NK-92 treated with Interleukin-12 subunit alpha and Interleukin-12 subunit beta, amount 100 ng/mL, for 24 hours (cell line): ENCODE results near the gene STK33.

ENCODE experiments used
- DNase-seq: peaks from one replicate; lab custom pipeline; 2025; lab: John Stamatoyannopoulos, UW

STK33 gene

GRCh38 chr11:8373519-8374432 lies 220.3 kb downstream of the STK33 start:
- no peak for DNase-seq

- DNase-seq = no peak
These were observed 221.2 kb downstream of the STK33 start for GRCh38 chr11:8372641-8373381.

GRCh38 chr11:8371516-8371884 lies 222.5 kb downstream of the STK33 start:
- DNase-seq = no peak

- DNase-seq = no peak
These were observed 223.1 kb downstream of the STK33 start for GRCh38 chr11:8370812-8371515.

GRCh38 chr11:8369592-8370205 lies 224.3 kb downstream of the STK33 start:
- DNase-seq = no peak

GRCh38 chr11:8368772-8369171 lies 225.3 kb downstream of the STK33 start:
- DNase-seq = no peak

- DNase-seq = no peak
These were observed 225.8 kb downstream of the STK33 start for GRCh38 chr11:8368194-8368593.

DNA sequence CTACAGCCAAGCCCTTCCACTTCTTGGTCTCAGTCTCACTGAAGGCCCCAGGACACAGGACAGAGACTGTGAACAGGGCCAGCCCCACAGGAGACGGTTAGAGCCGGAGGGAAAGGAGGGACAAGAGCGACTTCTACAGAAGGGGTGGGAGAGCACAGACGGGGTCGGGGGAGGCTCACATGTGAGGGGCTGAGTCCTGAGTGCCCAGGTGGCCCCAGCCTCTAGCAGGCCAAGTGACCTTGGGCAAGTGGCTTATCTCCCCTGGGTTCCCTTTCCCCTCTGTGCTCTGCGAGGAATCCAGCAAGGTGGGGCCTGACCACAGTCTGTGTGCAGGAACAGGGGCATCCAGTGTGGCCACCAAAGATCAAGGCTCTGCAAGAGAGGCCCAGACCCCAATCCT lies 227.7 kb downstream of the STK33 start:
- DNase-seq = no peak

GRCh38 chr11:8365216-8365941 lies 228.6 kb downstream of the STK33 start:
- DNase-seq = no peak

DNA sequence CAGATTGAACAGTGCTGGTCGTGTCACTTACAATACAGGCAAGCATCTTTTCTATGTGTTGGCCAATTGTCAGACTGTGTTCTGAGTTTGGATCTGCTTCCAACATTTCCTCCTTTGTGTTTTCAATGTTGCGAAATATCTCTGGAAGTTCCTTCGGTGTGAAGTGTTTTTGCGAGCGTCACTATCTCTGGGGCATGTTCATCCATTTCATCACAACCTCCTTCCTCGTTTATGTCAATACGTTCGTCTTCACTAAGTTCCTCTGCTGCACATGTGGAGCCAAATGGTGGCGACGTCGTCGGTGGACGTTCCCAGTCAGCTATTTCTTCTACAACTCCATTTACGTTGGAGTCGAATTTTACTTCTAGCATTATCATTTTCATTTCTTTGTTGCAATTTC lies 230.1 kb downstream of the STK33 start:
- no peak for DNase-seq

- DNase-seq = no peak
These were observed 231.1 kb downstream of the STK33 start for GRCh38 chr11:8362899-8363298.

DNA sequence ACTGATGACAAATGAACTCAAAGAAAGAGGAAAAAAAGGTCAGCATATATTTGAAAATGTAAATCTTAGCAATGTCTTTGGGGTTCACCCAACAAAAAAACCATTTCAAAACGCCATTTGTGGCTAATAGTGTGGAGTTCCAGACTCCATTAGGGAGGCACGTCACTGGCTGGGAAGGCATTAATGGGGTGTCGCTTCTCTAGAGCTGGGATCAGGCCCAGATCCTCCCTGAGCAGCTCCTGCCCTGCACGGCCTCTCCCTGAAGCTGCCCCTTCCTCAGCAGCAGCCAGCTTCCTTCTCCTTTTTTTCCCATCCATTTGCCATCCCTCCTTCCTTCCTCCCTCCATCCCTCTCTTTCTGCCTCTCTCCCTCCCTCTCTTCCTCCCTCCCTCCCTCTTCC lies 231.5 kb downstream of the STK33 start:
- DNase-seq = no peak

DNA sequence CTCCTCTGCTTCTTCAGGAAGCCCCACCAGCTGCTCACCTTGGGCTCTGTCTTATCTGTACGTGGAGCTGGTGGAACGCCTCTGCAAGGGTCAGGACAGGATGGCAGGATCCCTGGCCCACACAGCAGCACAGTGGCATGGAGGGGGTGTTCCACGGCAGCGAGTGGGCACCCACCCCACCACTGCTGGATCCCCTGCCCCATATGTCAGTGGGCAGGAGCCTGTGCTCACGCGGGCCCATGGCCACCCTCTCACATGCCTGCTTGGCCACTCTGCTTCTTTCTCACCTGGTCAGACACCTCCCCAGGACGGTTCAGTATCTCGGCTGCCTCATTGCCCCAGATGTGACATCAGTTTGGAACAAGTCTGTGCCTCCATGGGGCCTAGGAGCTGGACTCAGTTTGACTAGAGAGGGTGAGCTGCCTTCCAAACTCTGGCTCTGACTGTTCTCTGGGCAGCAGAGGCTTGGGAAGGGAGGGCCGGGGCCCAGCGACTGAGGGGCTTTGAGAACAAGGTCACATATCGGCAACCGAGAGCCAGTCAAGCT lies 232.3 kb downstream of the STK33 start:
- DNase-seq = no peak

GRCh38 chr11:8361206-8361605 lies 232.8 kb downstream of the STK33 start:
- DNase-seq = no peak

- DNase-seq = no peak
These were observed 233.8 kb downstream of the STK33 start for GRCh38 chr11:8360086-8360828.

- DNase-seq = no peak
These were observed 234.5 kb downstream of the STK33 start for GRCh38 chr11:8359521-8359920.

DNA sequence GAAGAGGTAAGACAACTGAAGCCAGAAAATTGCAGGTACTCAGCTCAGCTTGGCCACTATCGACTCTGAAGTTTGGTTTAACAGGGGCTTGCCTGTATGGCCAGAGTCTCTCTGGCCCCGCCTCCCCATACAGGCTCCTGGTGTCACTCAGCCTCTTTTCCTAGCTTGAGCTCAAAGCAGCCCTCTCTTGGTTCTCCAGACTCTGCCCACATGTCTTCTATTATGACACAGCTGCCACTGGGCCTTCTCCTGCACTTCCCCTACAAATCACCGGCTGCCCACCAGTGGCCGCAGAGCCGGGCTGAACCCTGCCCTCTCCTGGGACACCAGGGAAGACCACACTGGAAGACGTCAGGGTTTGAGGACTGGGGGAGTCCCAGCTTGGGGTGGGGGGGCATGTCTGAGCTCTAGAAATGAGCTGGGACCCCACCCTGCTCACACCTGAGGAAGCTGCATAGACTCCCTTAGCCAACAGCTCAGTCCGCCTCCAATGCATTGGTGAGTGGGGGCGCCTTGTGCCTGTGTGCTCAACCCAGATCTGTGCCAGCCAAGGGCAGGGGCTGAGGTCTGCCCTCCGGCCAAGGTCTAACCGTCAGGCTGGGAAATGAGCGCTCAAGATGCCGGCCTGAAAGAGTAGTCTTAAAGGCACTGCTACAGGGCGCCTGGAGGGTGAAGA lies 236.0 kb downstream of the STK33 start:
- DNase-seq = no peak

DNA sequence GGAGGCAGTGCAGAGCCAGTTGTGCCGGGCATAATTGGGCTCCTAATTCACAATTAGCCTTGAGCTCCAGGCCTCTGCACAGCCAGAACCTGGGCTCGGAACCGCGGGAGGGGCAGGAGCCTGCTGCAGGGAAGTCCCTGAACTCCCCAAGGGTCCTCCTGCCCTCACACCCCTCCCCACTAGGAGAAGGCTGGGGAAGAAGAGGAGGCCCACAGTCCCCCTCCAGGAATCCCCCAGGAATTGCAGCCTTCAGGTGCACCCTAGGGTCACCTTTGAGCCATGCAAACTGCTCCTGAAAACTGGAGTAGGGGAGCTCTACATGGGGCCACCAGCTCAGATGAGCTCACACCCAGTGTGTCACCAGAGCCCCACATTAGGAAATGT lies 236.5 kb downstream of the STK33 start:
- DNase-seq = no peak

DNA sequence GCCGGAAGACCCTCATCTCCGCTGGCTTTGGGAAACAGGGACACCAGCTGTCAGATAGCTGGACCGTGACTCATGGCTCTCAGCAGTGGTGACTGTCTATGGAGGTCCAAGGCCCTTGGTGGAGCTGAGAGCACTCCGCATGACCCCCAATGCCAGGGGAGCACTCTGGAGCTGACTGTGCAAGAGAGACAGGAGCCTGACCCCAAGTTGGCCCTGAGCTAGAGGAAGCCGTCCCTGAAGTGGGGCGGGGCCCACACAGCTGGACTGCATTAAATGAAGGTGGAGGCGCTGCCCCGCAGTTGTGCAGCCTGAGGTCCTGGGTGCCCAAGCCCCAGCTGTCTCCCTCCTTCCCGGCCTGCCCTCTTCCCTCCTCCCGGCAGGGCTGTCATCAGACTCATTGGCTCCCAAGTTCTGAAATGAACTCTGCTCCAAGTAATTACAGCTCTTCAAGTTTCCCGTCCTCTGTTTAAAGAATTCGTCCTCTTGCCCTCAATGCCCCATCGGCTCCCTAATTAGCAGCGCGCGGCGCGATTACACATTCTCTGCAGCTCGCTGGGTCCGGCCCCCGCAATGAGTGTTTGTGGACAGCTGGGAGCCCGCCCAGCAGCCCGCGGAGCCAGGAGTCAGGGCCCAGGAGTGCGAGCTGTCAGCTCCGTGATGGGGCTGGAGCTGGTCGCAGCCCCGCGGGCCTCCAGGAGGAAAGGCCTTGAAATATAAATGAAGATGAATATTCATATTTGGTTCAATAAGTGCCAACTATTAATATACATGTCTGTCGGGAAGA lies 237.1 kb downstream of the STK33 start:
- DNase-seq = no peak
